HG02840 (cell line): ENCODE data around the gene SEPTIN3.

Source experiments
- ATAC-seq: cut with Tn5 transposase; IDR thresholded peaks from one replicate; pipeline ENCODE4 v1.9.1; 2021; ENCODE audit warnings: mild to moderate bottlenecking, moderate library complexity, moderate number of reproducible peaks; ENCODE audit not compliant: unreplicated experiment, low FRiP score

The SEPTIN3 gene

GRCh38 chr22:42007922-42008321, 38.7 kb downstream of the SEPTIN3 start:
- no peak for ATAC-seq

DNA sequence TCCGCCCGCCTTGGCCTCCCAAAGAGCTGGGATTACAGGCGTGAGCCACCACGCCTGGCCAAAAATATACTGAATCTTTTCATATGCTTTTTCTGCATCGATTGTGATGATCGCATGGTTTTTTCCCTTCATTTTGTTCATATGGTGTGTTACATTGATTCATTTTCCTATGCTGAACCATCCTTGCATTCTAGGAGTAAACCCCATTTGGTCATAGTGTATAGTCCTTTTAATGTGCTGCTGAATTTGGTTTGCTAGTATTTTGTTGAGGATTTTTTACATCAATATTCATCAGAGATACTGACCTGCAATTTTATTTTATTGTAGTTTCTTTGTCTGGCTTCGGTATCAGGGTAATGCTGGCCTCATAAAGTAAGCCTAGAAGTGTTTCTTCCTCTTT, 41.5 kb downstream of the SEPTIN3 start:
- ATAC-seq: no peak

DNA sequence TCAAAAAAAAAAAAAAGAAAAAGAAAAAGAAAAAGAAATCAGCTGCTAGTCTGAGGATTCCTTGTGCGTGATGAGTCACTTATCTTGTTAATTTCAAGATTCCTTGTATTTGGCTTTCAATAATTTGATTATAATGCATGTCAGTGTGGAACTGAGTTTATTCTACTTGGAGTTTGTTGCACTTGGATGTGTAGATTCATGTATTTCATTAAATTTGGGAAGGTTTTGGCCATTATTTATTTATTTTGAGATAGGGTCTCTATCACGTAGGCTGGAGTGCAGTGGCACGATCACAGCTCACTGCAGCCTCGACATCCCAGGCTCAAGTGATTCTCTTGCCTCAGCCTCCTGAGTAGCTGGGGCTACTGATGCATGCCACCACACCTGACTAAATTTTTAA, 44.1 kb downstream of the SEPTIN3 start:
- no peak for ATAC-seq

GRCh38 chr22:42016111-42016510, 46.9 kb downstream of the SEPTIN3 start:
- ATAC-seq: no peak

DNA sequence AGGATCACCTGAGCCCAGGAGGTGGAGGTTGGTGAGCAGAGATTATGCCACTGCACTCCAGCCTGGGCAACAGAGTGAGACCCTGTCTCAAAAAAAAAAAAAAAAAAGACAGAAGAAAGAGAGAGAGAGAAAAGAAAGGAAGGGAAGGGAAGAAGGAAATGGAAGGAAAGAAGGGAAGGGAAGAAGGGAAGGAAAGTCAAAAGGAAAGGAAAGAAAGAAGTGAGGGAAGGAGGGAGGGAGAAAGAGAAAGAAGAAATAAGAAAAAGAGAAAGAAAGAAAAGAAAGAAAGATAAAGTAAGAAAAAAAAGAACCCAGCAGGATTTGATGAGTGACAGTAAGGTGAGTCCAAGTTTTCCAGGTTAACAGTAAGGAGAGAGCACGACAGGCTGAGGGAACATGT, 49.0 kb downstream of the SEPTIN3 start:
- ATAC-seq: no peak
